GM12878 (cell line): ENCODE measurements around the gene PCED1B. TPM values are rescaled to one million over a fixed set of nuclear protein-coding genes. Genes with fewer than 3 reads are reported as not detected.

Experiments
- ATAC-seq: fragments of 200-7000 bp; cut with Tn5 transposase; 3 replicates; pipeline ENCODE4 v1.9.1; 2020; ENCODE audit warnings: mild to moderate bottlenecking, moderate library complexity
- BruUV-seq: library from RNA; stranded (reverse); fragments of 400-500 nt; replicated peaks from 2 replicates; lab custom pipeline; 2021; lab: Mats Ljungman, UMichigan
- CTCF ChIA-PET: fragments of 300-600 bp; sonication (Branson Sonifier 250); formaldehyde crosslinking; extraction: SDS; loops from one replicate; lab custom pipeline; 2021; ENCODE audit warnings: inconsistent platforms; lab: Yijun Ruan, JAX
- POLR2A ChIA-PET: fragments of 350-600 bp; formaldehyde crosslinking; extraction: SDS; loops from one replicate; lab custom pipeline; 2021; ENCODE audit warnings: inconsistent platforms; lab: Charles Lee
- RAD21 ChIA-PET: fragments of 300-600 bp; sonication (Branson Sonifier 250); formaldehyde crosslinking; loops from one replicate; lab custom pipeline; 2023; ENCODE audit warnings: antibody characterized with exemption; ENCODE audit not compliant: unreplicated experiment; lab: Charles Lee
- SMC1A ChIA-PET: fragments of 300-600 bp; sonication (Branson Sonifier 250); formaldehyde crosslinking; loops from one replicate; lab custom pipeline; 2023; ENCODE audit not compliant: unreplicated experiment, uncharacterized antibody; lab: Charles Lee
- DNase-seq: peaks from one replicate; pipeline ENCODE4 v3.0.0-alpha.2; 2011; ENCODE audit warnings: low read depth, low spot score
- FAIRE-seq: peaks from 3 replicates; lab custom pipeline; 2011; peaks lifted over from hg19 to GRCh38; lab: Jason Lieb, UNC
- H2AFZ ChIP-seq: 2 replicates; pipeline ENCODE4 v1.6.0; 2011; ENCODE audit warnings: low read depth, low read length, control low read depth; ENCODE audit not compliant: control insufficient read depth
- H3K27ac ChIP-seq: 2 replicates; pipeline ENCODE4 v1.5.1; 2011; ENCODE audit warnings: control low read depth; ENCODE audit not compliant: control insufficient read depth, insufficient read depth
- H3K27me3 ChIP-seq, 2 experiments: replicated peaks in 1 of 2; 2 replicates each; pipeline versions ENCODE4 v1.6.0 to v1.6.1; 2011; ENCODE audit warnings: low read length in 1 of 2; ENCODE audit not compliant: control insufficient read depth in 2 of 2, insufficient read depth in 2 of 2
- H3K36me3 ChIP-seq, 2 experiments: 2 replicates each; pipeline ENCODE4 v1.5.1; 2011; ENCODE audit warnings: low read length in 1 of 2; ENCODE audit not compliant: control insufficient read depth in 2 of 2, insufficient read depth in 2 of 2
- H3K4me1 ChIP-seq: 2 replicates; pipeline ENCODE4 v1.6.1; 2011; ENCODE audit warnings: mild to moderate bottlenecking, low read length, moderate library complexity, mixed read lengths; ENCODE audit not compliant: control insufficient read depth, insufficient read depth
- H3K4me2 ChIP-seq: 2 replicates; pipeline ENCODE4 v1.6.0; 2011; ENCODE audit warnings: control low read depth; ENCODE audit not compliant: control insufficient read depth, insufficient read depth
- H3K4me3 ChIP-seq: fragments of 200-600 bp; sonication (generic); 2 replicates; pipeline ENCODE4 v1.5.1; 2016
- H3K79me2 ChIP-seq: 2 replicates; pipeline ENCODE4 v1.6.0; 2011; ENCODE audit warnings: low read length; ENCODE audit not compliant: control insufficient read depth, insufficient read depth
- H3K9ac ChIP-seq: 2 replicates; pipeline ENCODE4 v1.8.0; 2011; ENCODE audit warnings: low read length, control low read depth, mixed read lengths; ENCODE audit not compliant: control insufficient read depth, insufficient read depth
- H3K9me3 ChIP-seq: replicated peaks from 3 replicates; pipeline ENCODE4 v1.5.1; 2011; ENCODE audit warnings: mild to moderate bottlenecking, low read length; ENCODE audit not compliant: control insufficient read depth, insufficient read depth
- H4K20me1 ChIP-seq: 2 replicates; pipeline ENCODE4 v1.6.0; 2011; ENCODE audit not compliant: control insufficient read depth, insufficient read depth
- CUX1 ChIP-seq: IDR thresholded peaks from 2 replicates; pipeline ENCODE4 v1.6.1; 2012; ENCODE audit warnings: improper control_type of control experiment, low read depth, low read length; ENCODE audit not compliant: insufficient replicate concordance
- GABPA ChIP-seq: IDR thresholded peaks from 2 replicates; pipeline ENCODE4 v1.6.1; 2014; ENCODE audit warnings: antibody characterized with exemption, low read depth, mild to moderate bottlenecking, inconsistent platforms
- IKZF2 ChIP-seq, 2 experiments: fragments of 450-650 bp; IDR thresholded peaks; 2 replicates each; pipeline ENCODE4 v1.6.1; 2017; ENCODE audit warnings: mild to moderate bottlenecking in 2 of 2, moderate library complexity in 2 of 2
- RBBP5 ChIP-seq: fragments of 200-600 bp; sonication (generic); conservative IDR thresholded peaks from 2 replicates; pipeline ENCODE4 v1.6.1; 2016
- RCOR1 ChIP-seq: conservative IDR thresholded peaks from 2 replicates; pipeline ENCODE4 v1.6.1; 2012; ENCODE audit warnings: low read depth, low read length, improper control_type of control experiment
- SMC3 ChIP-seq: IDR thresholded peaks from 2 replicates; pipeline ENCODE4 v1.6.1; 2011; ENCODE audit warnings: low read length, improper control_type of control experiment, borderline replicate concordance
- SREBF1 ChIP-seq: IDR thresholded peaks from 2 replicates; pipeline ENCODE4 v1.6.1; 2012; ENCODE audit warnings: mild to moderate bottlenecking, low read length
- WGBS: methylation state at CpG from one replicate; pipeline ENCODE4 v1.1.6; 2016; ENCODE audit warnings: low lambda C conversion rate; ENCODE audit not compliant: insufficient replicate concordance, insufficient coverage; ENCODE audit errors: missing lambda C conversion rate; 5-methylcytosine and 5-hydroxymethylcytosine counted together
- in situ Hi-C: fragments of 300-500 bp; cut with MboI; formaldehyde crosslinking; loops from 9 replicates; pipeline ENCODE4 v1.14.3; 2018; ENCODE audit warnings: mixed read lengths
- intact Hi-C: fragments of 100-400 bp; cut with micrococcal nuclease; formaldehyde crosslinking; loops from one replicate; pipeline ENCODE4 v1.14.2; 2022; ENCODE audit not compliant: unreplicated experiment
- polyA plus RNA-seq, 11 experiments: library from polyadenylated mRNA; depleted of rRNA in 4 of 11; unstranded in 6 of 11; stranded (reverse) in 5 of 11; fragments of >200 nt; fragmentation: Nextera tagmentation in 4 of 11; fragmentation: Illumina TruSeq in 1 of 11; extraction: Ambion mirVana in 4 of 11; extraction: Trizol in 1 of 11; gene quantifications; 1 replicate in 1 of 11; 2 replicates in 10 of 11; pipeline versions ENCODE4 v1.2.1 to v1.2.3, GENCODE V29; 2011 to 2016; ENCODE audit warnings: inconsistent platforms in 2 of 11, missing spikeins in 2 of 11, low read depth in 1 of 11
- total RNA-seq, 4 experiments: library from RNA; depleted of rRNA in 3 of 4; stranded (reverse); fragments of >200 nt in 3 of 4; fragmentation: Illumina TruSeq in 1 of 4; extraction: Trizol in 1 of 4; gene quantifications; 2 replicates each; pipeline versions ENCODE4 v1.2.1 to v1.2.3, GENCODE V29; 2013 to 2021

PCED1B gene
- total and polyA plus RNA-seq, 10 of the 15 experiments (the other 5 are each of a cell fraction or from before 2014, with no cell fraction given): 0.80 to 8.8 (median 3.0) TPM

GRCh38 chr12:47274760-47275159 is 195.3 kb downstream of the PCED1B start:
- no peaks in the 10 kb centered on the region for H4K20me1 ChIP-seq
- 42% methylated on average over 2 of the region's 2 CpGs for WGBS
- ATAC-seq (no peak), DNase-seq (no peak), FAIRE-seq (no peak)
- no peaks in the 10 kb centered on the region for H3K36me3 ChIP-seq
- no peaks in the 10 kb centered on the region for H3K79me2 ChIP-seq
- ChIA-PET SMC1A (interaction anchor here (1.0 kb wide), 1 partner anchor 57 kb away, joined by 3 read pairs; no protein-coding TSS in a partner anchor), POLR2A (interaction anchor here (0.7 kb wide), 1 partner anchor 67 kb away, joined by 7 read pairs; no protein-coding TSS in a partner anchor), CTCF (interaction anchor here (0.7 kb wide), 1 partner anchor 209 kb away, joined by 3 read pairs; no protein-coding TSS in a partner anchor), RAD21 (no interaction called here)
- no peak overlapping the region for H3K4me2 ChIP-seq
- peaks cover 9% of the 10 kb centered on the region for H3K4me1 ChIP-seq
- intact Hi-C loops (no loop called here), in situ Hi-C loops (no loop called here)
- H3K4me3 ChIP-seq: no peak overlapping the region
- H3K9ac ChIP-seq: no peak overlapping the region
- BruUV-seq: no TSS peak
- H2AFZ ChIP-seq: no peak overlapping the region
- H3K9me3 ChIP-seq: no peaks in the 10 kb centered on the region
- no peak overlapping the region for H3K27ac ChIP-seq
- TF ChIP-seq CUX1 (no peak), SMC3 (no peak), SREBF1 (no peak), RCOR1 (no peak), RBBP5 (no peak), GABPA (no peak), IKZF2 (IDR thresholded peaks at IDR 0.05) (no peak)
- peaks cover 0 to 9% of the 10 kb centered on the region in 2 experiments; a peak in 2 of 4 replicates for H3K27me3 ChIP-seq
